IMR-90 (cell line): ENCODE measurements around the gene GARIN3. TPM values are rescaled to one million over a fixed set of nuclear protein-coding genes. Genes with fewer than 3 reads are reported as not detected.

Experiments
- ATAC-seq: fragments of 200-7000 bp; cut with Tn5 transposase; 2 replicates; pipeline ENCODE4 v1.9.1; 2020; ENCODE audit warnings: low read depth, mild to moderate bottlenecking, moderate library complexity
- BruUV-seq: library from RNA; stranded (reverse); fragments of 400-500 nt; replicated peaks from 2 replicates; lab custom pipeline; 2021; lab: Mats Ljungman, UMichigan
- CTCF ChIA-PET: fragments of 300-600 bp; formaldehyde crosslinking; extraction: SDS; loops from one replicate; lab custom pipeline; 2021; ENCODE audit warnings: antibody characterized with exemption; lab: Yijun Ruan, JAX
- POLR2A ChIA-PET: fragments of 300-600 bp; sonication (Branson Sonifier 250); formaldehyde crosslinking; loops from one replicate; lab custom pipeline; 2022; ENCODE audit warnings: antibody characterized with exemption; ENCODE audit not compliant: unreplicated experiment; lab: Charles Lee
- DNase-seq: peaks from one replicate; pipeline ENCODE4 v3.0.0; 2013
- H2AFZ ChIP-seq: replicated peaks from 2 replicates; pipeline ENCODE3; 2013; ENCODE audit warnings: low read length, mild to moderate bottlenecking; ENCODE audit not compliant: poor library complexity
- H2AK5ac ChIP-seq: 2 replicates; pipeline ENCODE4 v1.6.1; 2013; ENCODE audit warnings: low read depth, low read length, inconsistent platforms
- H2AK9ac ChIP-seq: replicated peaks from 2 replicates; pipeline ENCODE3; 2013; ENCODE audit warnings: mild to moderate bottlenecking, low read depth, low read length, moderate library complexity; ENCODE audit not compliant: poor library complexity
- H2BK120ac ChIP-seq: 2 replicates; pipeline ENCODE4 v1.6.1; 2013; ENCODE audit warnings: low read depth, low read length, inconsistent platforms
- H2BK15ac ChIP-seq: 3 replicates; pipeline ENCODE4 v1.6.1; 2013; ENCODE audit warnings: low read depth, low read length, inconsistent platforms
- H2BK20ac ChIP-seq: 2 replicates; pipeline ENCODE4 v1.6.1; 2013; ENCODE audit warnings: low read depth, mild to moderate bottlenecking, inconsistent platforms, low read length, moderate library complexity
- H2BK5ac ChIP-seq: 2 replicates; pipeline ENCODE4 v1.6.1; 2013; ENCODE audit warnings: mild to moderate bottlenecking, low read depth, low read length, inconsistent platforms; ENCODE audit not compliant: poor library complexity, severe bottlenecking
- H3K14ac ChIP-seq: replicated peaks from 2 replicates; pipeline ENCODE4 v1.6.1; 2013; ENCODE audit warnings: low read depth, low read length, inconsistent platforms
- H3K18ac ChIP-seq: 2 replicates; pipeline ENCODE4 v1.6.1; 2013; ENCODE audit warnings: low read depth, low read length, control low read depth
- H3K23ac ChIP-seq: 2 replicates; pipeline ENCODE4 v1.6.1; 2013; ENCODE audit warnings: low read depth, low read length, inconsistent platforms
- H3K27ac ChIP-seq: 2 replicates; pipeline ENCODE4 v1.5.1; 2013; ENCODE audit warnings: mild to moderate bottlenecking, control low read depth, low read length; ENCODE audit not compliant: insufficient read depth
- H3K27me3 ChIP-seq: 2 replicates; pipeline ENCODE4 v1.6.1; 2013; ENCODE audit warnings: low read length; ENCODE audit not compliant: control insufficient read depth, insufficient read depth
- H3K36me3 ChIP-seq: 2 replicates; pipeline ENCODE4 v1.6.1; 2013; ENCODE audit warnings: low read length, mixed read lengths; ENCODE audit not compliant: control insufficient read depth, insufficient read depth
- H3K4ac ChIP-seq: 2 replicates; pipeline ENCODE4 v1.6.1; 2013; ENCODE audit warnings: low read depth, low read length, inconsistent platforms
- H3K4me1 ChIP-seq: 2 replicates; pipeline ENCODE4 v1.6.1; 2013; ENCODE audit warnings: low read length, mixed read lengths; ENCODE audit not compliant: control insufficient read depth, insufficient read depth
- H3K4me2 ChIP-seq: 2 replicates; pipeline ENCODE4 v1.6.1; 2013; ENCODE audit warnings: low read depth, mild to moderate bottlenecking, control low read depth, low read length, moderate library complexity
- H3K4me3 ChIP-seq: 2 replicates; pipeline ENCODE4 v1.5.1; 2013; ENCODE audit warnings: low read depth, mild to moderate bottlenecking, control low read depth, low read length, moderate library complexity; ENCODE audit not compliant: insufficient read depth
- H3K56ac ChIP-seq: 2 replicates; pipeline ENCODE4 v1.6.1; 2013; ENCODE audit warnings: low read length, inconsistent platforms; ENCODE audit not compliant: insufficient read depth; ENCODE audit errors: extremely low read depth
- H3K79me1 ChIP-seq, 2 experiments: 2 replicates each; pipeline ENCODE4 v1.6.1; 2013; ENCODE audit warnings: low read length in 2 of 2, inconsistent platforms in 1 of 2, low read depth in 1 of 2
- H3K9ac ChIP-seq: 2 replicates; pipeline ENCODE4 v1.6.1; 2013; ENCODE audit warnings: low read depth, low read length, control low read depth
- H3K9me1 ChIP-seq: 2 replicates; pipeline ENCODE4 v1.6.1; 2013; ENCODE audit warnings: low read length, inconsistent platforms; ENCODE audit not compliant: insufficient read depth
- H3K9me3 ChIP-seq: 2 replicates; pipeline ENCODE4 v1.6.1; 2013; ENCODE audit warnings: low read length; ENCODE audit not compliant: control insufficient read depth, insufficient read depth
- H4K20me1 ChIP-seq: 2 replicates; pipeline ENCODE4 v1.6.1; 2013; ENCODE audit warnings: low read length, inconsistent platforms; ENCODE audit not compliant: insufficient read depth
- H4K5ac ChIP-seq: 2 replicates; pipeline ENCODE4 v1.6.1; 2013; ENCODE audit warnings: mild to moderate bottlenecking, low read depth, low read length, control low read depth
- H4K8ac ChIP-seq, 2 experiments: 2 replicates each; pipeline ENCODE4 v1.6.1; 2013; ENCODE audit warnings: low read depth in 2 of 2, low read length in 2 of 2, control low read depth in 1 of 2, inconsistent platforms in 1 of 2
- H4K91ac ChIP-seq: 2 replicates; pipeline ENCODE4 v1.6.1; 2013; ENCODE audit warnings: low read depth, low read length, inconsistent platforms; ENCODE audit not compliant: insufficient read depth
- BHLHE40 ChIP-seq: fragments of 150-350 bp; IDR thresholded peaks from 2 replicates; pipeline ENCODE4 v1.6.1; 2016; ENCODE audit warnings: mild to moderate bottlenecking, low read depth, low read length
- CTCF ChIP-seq: conservative IDR thresholded peaks from 2 replicates; pipeline ENCODE4 v1.5.1; 2012; ENCODE audit warnings: mild to moderate bottlenecking, low read depth, low read length, improper control_type of control experiment
- WGBS, 2 experiments: methylation state at CpG; one replicate each; pipeline versions ENCODE4 v1.1.5 to v1.1.7; 2013; ENCODE audit warnings: missing lambda C conversion rate in 2 of 2; ENCODE audit not compliant: insufficient read length in 1 of 2; ENCODE audit errors: extremely low coverage in 2 of 2; 5-methylcytosine and 5-hydroxymethylcytosine counted together
- dilution Hi-C: fragments of 300-500 bp; cut with HindIII; formaldehyde crosslinking; loops from one replicate; pipeline ENCODE4 v1.14.3; 2018; ENCODE audit warnings: low sequenced_read_pairs; ENCODE audit not compliant: unreplicated experiment
- in situ Hi-C: fragments of 300-500 bp; cut with MboI; formaldehyde crosslinking; loops from 3 replicates; pipeline ENCODE4 v1.14.3; 2019; ENCODE audit warnings: low sequenced_read_pairs, inconsistent platforms, mixed read lengths
- intact Hi-C: fragments of 100-400 bp; cut with micrococcal nuclease; formaldehyde crosslinking; loops from 2 replicates; pipeline ENCODE4 v1.10.0; 2022
- polyA plus RNA-seq, 3 experiments: library from polyadenylated mRNA; depleted of rRNA; stranded (reverse); fragments of >200 nt; gene quantifications; 2 replicates each; pipeline ENCODE4 v1.2.3, GENCODE V29; 2012; ENCODE audit warnings: low replicate concordance in 1 of 3
- total RNA-seq: library from RNA; depleted of rRNA; stranded (reverse); fragments of >200 nt; gene quantifications from 2 replicates; pipeline ENCODE4 v1.2.3, GENCODE V29; 2012

The GARIN3 gene
- total and polyA plus RNA-seq, 2 of the 4 experiments (the other 2 are of a cell fraction), result not detected

DNA sequence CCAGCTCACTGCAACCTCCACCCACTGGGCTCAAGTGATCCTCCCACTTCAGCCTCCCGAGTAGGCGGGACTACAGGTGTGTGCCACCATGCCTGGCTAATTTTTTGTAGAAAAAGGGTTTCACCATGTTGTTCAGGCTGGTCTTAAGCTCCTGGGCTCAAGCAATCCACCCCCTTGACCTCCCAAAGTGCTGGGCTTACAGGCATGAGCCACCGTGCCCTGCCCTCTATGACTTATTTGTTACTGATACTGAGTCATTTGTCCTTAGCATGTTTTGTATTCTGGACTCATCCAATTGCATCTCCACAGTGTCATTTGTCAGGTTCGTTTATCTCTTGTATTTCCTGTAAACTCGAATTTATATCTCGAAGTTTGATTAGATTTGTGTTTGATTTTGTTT, 11.9 kb upstream of the GARIN3 start:
- dilution Hi-C loops (no loop called here), intact Hi-C loops (no loop called here), in situ Hi-C loops (no loop called here)
- no peaks in the 10 kb centered on the region for H3K9me1 ChIP-seq
- H2AFZ ChIP-seq, result no peak overlapping the region
- H4K20me1 ChIP-seq, result no peaks in the 10 kb centered on the region
- TF ChIP-seq BHLHE40 (no peak), CTCF (no peak)
- no peak for ATAC-seq
- H3K27ac ChIP-seq, result no peak overlapping the region
- DNase-seq, result no peak
- no peak overlapping the region for H2BK5ac ChIP-seq
- ChIA-PET CTCF (no interaction called here), POLR2A (no interaction called here)
- H4K8ac ChIP-seq, result no peak overlapping the region
- H2BK15ac ChIP-seq, result no peak overlapping the region
- no peaks in the 10 kb centered on the region for H3K36me3 ChIP-seq
- H3K9ac ChIP-seq, result no peak overlapping the region
- H3K27me3 ChIP-seq, result no peaks in the 10 kb centered on the region; the same call in 1 of the 2 replicates
- no TSS peak for BruUV-seq
- H4K5ac ChIP-seq, result no peak overlapping the region
- no peaks in the 10 kb centered on the region for H3K9me3 ChIP-seq
- no peaks in the 10 kb centered on the region for H3K4me1 ChIP-seq
- no peak overlapping the region for H3K4ac ChIP-seq
- no peaks in the 10 kb centered on the region for H3K79me1 ChIP-seq
- no peak overlapping the region for H2AK9ac ChIP-seq
- H3K4me2 ChIP-seq, result no peak overlapping the region
- H3K56ac ChIP-seq, result no peak overlapping the region
- no peak overlapping the region for H2BK120ac ChIP-seq
- H2AK5ac ChIP-seq, result no peak overlapping the region
- H3K23ac ChIP-seq, result no peak overlapping the region
- no peak overlapping the region for H2BK20ac ChIP-seq
- H4K91ac ChIP-seq, result no peak overlapping the region
- WGBS, 2 experiments, result no CpG with 5 or more reads among the region's 6 CpGs
- no peak overlapping the region for H3K14ac ChIP-seq
- no peak overlapping the region for H3K4me3 ChIP-seq
- H3K18ac ChIP-seq, result no peak overlapping the region
